HG03159 (cell line): ENCODE measurements around the gene PLPP1.
"Not testable (repeated sequence)": the region's sequence is repeated elsewhere in the genome, so short reads cannot be mapped to it uniquely, and the experiment has no call there.

Experiments used
- ATAC-seq: cut with Tn5 transposase; IDR thresholded peaks from one replicate; pipeline ENCODE4 v1.9.1; 2021; ENCODE audit warnings: mild to moderate bottlenecking, moderate library complexity; ENCODE audit not compliant: unreplicated experiment

The PLPP1 gene

GRCh38 chr5:55509097-55509496, 25.7 kb downstream of the PLPP1 start:
- no peak for ATAC-seq

GRCh38 chr5:55507574-55507973, 27.2 kb downstream of the PLPP1 start:
- no peak for ATAC-seq

- ATAC-seq: not testable (repeated sequence)
Measured at GRCh38 chr5:55505711-55506110, 29.1 kb downstream of the PLPP1 start.

GRCh38 chr5:55503917-55504316, 30.8 kb downstream of the PLPP1 start:
- ATAC-seq: not testable (repeated sequence)

GRCh38 chr5:55502759-55503158, 32.0 kb downstream of the PLPP1 start:
- no peak for ATAC-seq

- ATAC-seq: no peak
Measured at GRCh38 chr5:55498457-55498856, 36.3 kb downstream of the PLPP1 start.

GRCh38 chr5:55497712-55498111, 37.1 kb downstream of the PLPP1 start:
- no peak for ATAC-seq

GRCh38 chr5:55495216-55495615, 39.5 kb downstream of the PLPP1 start:
- ATAC-seq: no peak

GRCh38 chr5:55492449-55492848, 42.3 kb downstream of the PLPP1 start:
- ATAC-seq: no peak

GRCh38 chr5:55485073-55485472, 49.7 kb downstream of the PLPP1 start:
- no peak for ATAC-seq

- no peak for ATAC-seq
Measured at GRCh38 chr5:55484531-55484930, 50.2 kb downstream of the PLPP1 start.

GRCh38 chr5:55483885-55484284, 50.9 kb downstream of the PLPP1 start:
- ATAC-seq: no peak

- ATAC-seq: no peak
Measured at GRCh38 chr5:55481293-55481855, 53.4 kb downstream of the PLPP1 start.

- ATAC-seq: no peak
Measured at GRCh38 chr5:55480781-55481180, 54.0 kb downstream of the PLPP1 start.

- no peak for ATAC-seq
Measured at GRCh38 chr5:55472642-55473041, 62.1 kb downstream of the PLPP1 start.

GRCh38 chr5:55471468-55471867, 63.3 kb downstream of the PLPP1 start:
- ATAC-seq: no peak

GRCh38 chr5:55470282-55470681, 64.5 kb downstream of the PLPP1 start:
- no peak for ATAC-seq

- ATAC-seq: no peak
Measured at GRCh38 chr5:55469839-55470238, 64.9 kb downstream of the PLPP1 start.

- ATAC-seq: no peak
Measured at GRCh38 chr5:55467862-55468551, 66.8 kb downstream of the PLPP1 start.

GRCh38 chr5:55463613-55464012, 71.2 kb downstream of the PLPP1 start:
- no peak for ATAC-seq

GRCh38 chr5:55459572-55459971, 75.2 kb downstream of the PLPP1 start:
- ATAC-seq: no peak

GRCh38 chr5:55456216-55456895, 78.4 kb downstream of the PLPP1 start:
- ATAC-seq: no peak
